AG10803 (cell line): ENCODE measurements around the gene ADAMTSL3.

ENCODE experiments used
- DNase-seq: peaks from one replicate; pipeline ENCODE4 v3.0.0; 2010; ENCODE audit warnings: low read depth
- H3K4me3 ChIP-seq: 2 replicates; pipeline ENCODE4 v1.5.1; 2011; ENCODE audit warnings: mild to moderate bottlenecking, low read length, control low read depth
- TF ChIP-seq, protein P1 (sequence below): conservative IDR thresholded peaks from 2 replicates; pipeline ENCODE4 v1.5.1; 2011; ENCODE audit warnings: mild to moderate bottlenecking, low read length, control low read depth, inconsistent platforms

ADAMTSL3 gene

DNA sequence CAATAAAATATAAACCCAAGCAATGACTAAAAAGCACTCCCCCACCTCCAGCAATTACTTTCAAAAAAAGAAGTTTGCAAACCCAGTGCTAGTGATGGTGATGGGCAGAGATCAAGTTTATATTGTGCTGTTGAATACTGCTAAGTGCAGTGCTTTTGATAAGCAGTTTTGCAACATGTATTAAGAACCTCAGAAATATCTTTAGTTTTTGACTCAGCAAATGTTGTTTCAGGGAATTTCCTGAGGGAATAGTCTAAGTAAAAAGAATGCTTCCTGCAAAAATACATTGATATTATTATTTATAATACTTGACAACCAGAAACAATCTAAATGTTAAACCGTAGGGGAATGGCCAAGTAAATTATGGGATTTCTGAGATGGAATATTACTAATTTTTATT, 69.3 kb downstream of the ADAMTSL3 start:
- no peak overlapping the region for H3K4me3 ChIP-seq
- TF ChIP-seq, protein P1, sequence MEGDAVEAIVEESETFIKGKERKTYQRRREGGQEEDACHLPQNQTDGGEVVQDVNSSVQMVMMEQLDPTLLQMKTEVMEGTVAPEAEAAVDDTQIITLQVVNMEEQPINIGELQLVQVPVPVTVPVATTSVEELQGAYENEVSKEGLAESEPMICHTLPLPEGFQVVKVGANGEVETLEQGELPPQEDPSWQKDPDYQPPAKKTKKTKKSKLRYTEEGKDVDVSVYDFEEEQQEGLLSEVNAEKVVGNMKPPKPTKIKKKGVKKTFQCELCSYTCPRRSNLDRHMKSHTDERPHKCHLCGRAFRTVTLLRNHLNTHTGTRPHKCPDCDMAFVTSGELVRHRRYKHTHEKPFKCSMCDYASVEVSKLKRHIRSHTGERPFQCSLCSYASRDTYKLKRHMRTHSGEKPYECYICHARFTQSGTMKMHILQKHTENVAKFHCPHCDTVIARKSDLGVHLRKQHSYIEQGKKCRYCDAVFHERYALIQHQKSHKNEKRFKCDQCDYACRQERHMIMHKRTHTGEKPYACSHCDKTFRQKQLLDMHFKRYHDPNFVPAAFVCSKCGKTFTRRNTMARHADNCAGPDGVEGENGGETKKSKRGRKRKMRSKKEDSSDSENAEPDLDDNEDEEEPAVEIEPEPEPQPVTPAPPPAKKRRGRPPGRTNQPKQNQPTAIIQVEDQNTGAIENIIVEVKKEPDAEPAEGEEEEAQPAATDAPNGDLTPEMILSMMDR: no peak
- no peak for DNase-seq

DNA sequence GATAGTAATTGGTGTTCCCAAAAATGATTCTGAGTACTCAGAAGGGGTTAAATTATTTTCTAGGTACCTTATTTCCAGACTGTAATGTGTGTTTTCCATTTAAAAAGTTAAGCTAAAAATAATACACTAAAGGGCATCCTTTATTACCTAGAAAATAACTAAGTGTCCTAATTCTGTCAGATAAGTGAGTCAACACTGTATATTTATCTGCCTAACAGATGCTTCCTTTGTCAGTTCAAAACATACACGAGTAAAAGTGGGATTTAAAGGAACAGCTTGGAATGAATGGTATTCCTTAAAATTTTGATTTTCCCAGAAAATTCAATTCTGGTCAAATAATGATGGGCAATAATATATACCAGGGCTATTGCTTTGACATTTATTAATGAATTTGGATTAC, 78.3 kb downstream of the ADAMTSL3 start:
- no peak overlapping the region for H3K4me3 ChIP-seq
- TF ChIP-seq, protein P1: no peak
- no peak for DNase-seq

DNA sequence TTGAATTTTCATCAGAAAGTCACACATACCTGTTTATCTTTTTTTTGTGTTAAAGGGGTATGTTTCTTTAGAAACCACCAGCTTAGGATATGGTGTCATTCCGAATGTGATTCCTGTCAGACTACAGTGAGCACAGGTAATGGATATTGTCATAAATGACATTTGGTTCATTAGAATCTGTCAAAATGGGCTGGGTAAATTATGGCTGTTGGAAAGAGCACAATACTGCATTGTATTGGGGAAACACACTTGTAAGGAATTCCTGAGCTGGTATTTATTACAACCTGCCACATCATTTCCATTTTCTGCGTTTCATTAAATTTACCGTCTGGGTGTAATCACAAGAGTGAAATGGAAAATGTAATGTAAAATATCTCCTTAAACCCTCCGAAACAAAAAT, 78.8 kb downstream of the ADAMTSL3 start:
- no peak overlapping the region for H3K4me3 ChIP-seq
- no peak for DNase-seq
- TF ChIP-seq, protein P1: no peak

DNA sequence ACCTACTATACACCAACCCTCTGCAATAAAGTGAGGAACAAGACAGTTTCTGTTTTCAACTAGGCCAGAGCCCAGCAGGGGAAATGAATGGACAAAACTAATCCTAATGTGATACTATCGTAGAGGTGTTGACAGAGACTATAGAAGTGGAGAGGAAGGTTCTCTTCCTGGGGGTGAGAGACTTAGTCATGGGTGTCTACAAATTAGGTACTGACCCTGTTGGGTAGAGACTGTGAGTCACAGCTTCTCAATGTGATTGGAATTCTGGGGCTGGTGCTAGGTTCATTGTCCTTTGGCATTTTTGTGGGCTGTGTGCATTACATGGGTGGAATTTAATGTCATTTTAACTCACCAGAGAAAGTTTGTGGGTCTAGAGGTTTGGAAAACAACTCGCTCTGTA, 79.3 kb downstream of the ADAMTSL3 start:
- DNase-seq: peak; percentile 62
- no peak overlapping the region for H3K4me3 ChIP-seq
- TF ChIP-seq, protein P1: no peak

DNA sequence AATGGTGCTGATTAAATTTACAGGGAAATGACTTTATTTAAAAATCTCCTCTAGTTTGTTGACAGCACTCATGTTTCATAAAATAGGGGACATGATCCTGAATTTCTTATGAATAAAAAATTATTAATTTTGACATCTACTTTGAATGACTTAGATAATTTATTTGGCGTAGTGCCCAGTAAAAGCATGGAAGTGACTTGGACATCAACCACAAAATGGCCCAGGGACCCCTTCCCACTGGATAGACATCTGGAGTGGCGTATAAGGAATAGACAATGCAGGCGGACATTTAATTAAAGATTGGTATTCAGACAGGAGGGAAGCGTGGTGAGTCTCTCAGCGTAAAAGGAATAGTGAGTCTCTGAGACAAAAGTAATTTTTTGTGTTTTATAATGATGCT, 79.8 kb downstream of the ADAMTSL3 start:
- TF ChIP-seq, protein P1: no peak
- no peak overlapping the region for H3K4me3 ChIP-seq
- DNase-seq: no peak

DNA sequence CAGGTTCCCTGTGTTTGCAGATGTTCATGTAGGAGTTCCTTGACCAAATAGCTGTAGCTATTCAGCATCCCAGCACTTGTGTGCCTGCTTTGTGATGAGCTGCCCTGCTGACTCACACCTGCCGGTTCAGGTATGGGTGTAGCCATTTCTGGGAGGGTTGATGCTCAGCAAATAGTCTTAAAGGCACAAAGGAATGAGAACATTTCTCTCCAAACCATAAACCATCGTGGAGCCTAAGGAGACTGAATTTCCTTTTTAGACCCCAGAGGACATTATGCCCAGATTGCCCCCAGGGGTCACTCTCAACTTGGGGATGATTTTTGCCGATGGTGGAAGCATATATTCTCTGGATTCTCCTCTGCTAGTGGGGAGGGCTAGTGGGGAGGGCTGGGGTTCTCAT, 80.6 kb downstream of the ADAMTSL3 start:
- H3K4me3 ChIP-seq: no peak overlapping the region
- TF ChIP-seq, protein P1: peak; percentile 24
- DNase-seq: no peak

DNA sequence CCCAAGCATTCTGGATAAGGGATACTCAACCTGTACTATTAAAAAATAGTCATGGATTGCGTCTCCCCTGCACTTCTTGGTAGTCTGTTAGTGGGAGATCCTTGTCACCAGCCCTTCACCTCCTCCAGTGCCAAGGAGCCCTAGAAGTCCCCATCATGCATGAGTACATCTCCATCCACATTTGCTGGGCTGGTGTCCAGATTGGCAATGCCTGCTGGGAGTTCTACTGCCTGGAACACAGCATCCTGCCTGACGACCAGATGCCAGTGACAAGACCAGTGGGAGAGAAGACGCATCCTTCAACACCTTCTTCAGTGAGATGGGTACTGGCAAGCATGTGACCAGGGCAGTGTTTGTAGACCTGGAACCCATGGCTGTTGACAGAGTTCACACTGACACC, 85.7 kb downstream of the ADAMTSL3 start:
- no peak for DNase-seq
- H3K4me3 ChIP-seq: no peak overlapping the region
- TF ChIP-seq, protein P1: no peak
